ENCODE measurements around the gene CACNB4. TPM values are rescaled to one million over a fixed set of nuclear protein-coding genes. Genes with fewer than 3 reads are reported as not detected.

The CACNB4 gene
- total and polyA plus RNA-seq, 9 of the 15 experiments (the other 6 are each of a cell fraction or from before 2014, with no cell fraction given), result 0.01 to 0.20 (median 0.04) TPM; not detected in 1

- TF ChIP-seq SUPT5H (IDR thresholded peaks at IDR 0.05), result no peak
- TF ChIP-seq ZNF644 (tag; IDR thresholded peaks at IDR 0.05; ENCODE audit: low read depth), result 0 out of 2 replicates have a peak, but pooled peaks have one; percentile 18
- TF ChIP-seq MIER1 (IDR thresholded peaks at IDR 0.05; ENCODE audit: low read depth), result no peak
- no peak for TF ChIP-seq PHTF2 (CRISPR knock-in tag; IDR thresholded peaks at IDR 0.05)
- TF ChIP-seq ZNF184 (CRISPR knock-in tag; IDR thresholded peaks at IDR 0.05), result no peak
- no peak for TF ChIP-seq MYNN (IDR thresholded peaks at IDR 0.05)
- no peak for TF ChIP-seq MYNN (CRISPR knock-in tag; IDR thresholded peaks at IDR 0.05)
- TF ChIP-seq POLR2AphosphoS2 (IDR thresholded peaks at IDR 0.05; ENCODE audit: low read length), result no peak
- TF ChIP-seq RNF2 (IDR thresholded peaks at IDR 0.05), result no peak
- TF ChIP-seq MEF2D (tag; conservative IDR thresholded peaks at IDR 0.05; ENCODE audit: low read depth), result peak; percentile 71
- TF ChIP-seq SMC3 (conservative IDR thresholded peaks at IDR 0.05; ENCODE audit: insufficient read depth, low read depth, low read length), result no peak
- no peak for TF ChIP-seq ZFP36 (IDR thresholded peaks at IDR 0.05; ENCODE audit: low read depth, low read length, partially characterized antibody)
- TF ChIP-seq ESRRA (IDR thresholded peaks at IDR 0.05; ENCODE audit: borderline replicate concordance, low read depth), result no peak
- TF ChIP-seq CHAMP1 (IDR thresholded peaks at IDR 0.05), result no peak
- TF ChIP-seq MTA3 (IDR thresholded peaks at IDR 0.05; ENCODE audit: borderline replicate concordance), result no peak
- no peak for TF ChIP-seq PBX2 (CRISPR knock-in tag; IDR thresholded peaks at IDR 0.05; ENCODE audit: low read depth)
- peak; percentile 32; the same call in 1 of the 2 replicates for TF ChIP-seq PBX2 (tag; conservative IDR thresholded peaks at IDR 0.05; ENCODE audit: low read depth)
- TF ChIP-seq RBFOX2 (IDR thresholded peaks at IDR 0.05; ENCODE audit: low read depth, low read length), result no peak
- TF ChIP-seq TRIM24 (IDR thresholded peaks at IDR 0.05), result no peak
- no peak for TF ChIP-seq SRSF7 (optimal IDR thresholded peaks at IDR 0.05; ENCODE audit: low read depth, low read length)
- no peak for TF ChIP-seq ZNF280B (CRISPR knock-in tag; IDR thresholded peaks at IDR 0.05)
- TF ChIP-seq ZC3H11A (IDR thresholded peaks at IDR 0.05; ENCODE audit: low read depth, low read length), result no peak
- TF ChIP-seq ZNF224 (CRISPR knock-in tag; IDR thresholded peaks at IDR 0.05), result no peak
- peak; percentile 65; the same call in 1 of the 2 replicates for TF ChIP-seq ZNF134 (CRISPR knock-in tag; conservative IDR thresholded peaks at IDR 0.05)
Measured at GRCh38 chr2:152042636-152043615, 55.9 kb downstream of the CACNB4 start (continued).

All from K562 (cell line).